GM10266 (cell line): Measurements from ENCODE around the gene NHLH1.
"Not testable (repeated sequence)": the region's sequence is repeated elsewhere in the genome, so short reads cannot be mapped to it uniquely, and the experiment has no call there.

Source experiments
- DNase-seq: peaks from one replicate; pipeline ENCODE4 v3.0.0; 2012; ENCODE audit errors: extremely low spot score
- TF ChIP-seq, protein P1 (sequence below): IDR thresholded peaks from 2 replicates; pipeline ENCODE4 v1.5.1; 2012; ENCODE audit warnings: mild to moderate bottlenecking, low read depth; ENCODE audit not compliant: control insufficient read depth, insufficient read depth; ENCODE audit errors: missing control alignments

NHLH1 gene

DNA sequence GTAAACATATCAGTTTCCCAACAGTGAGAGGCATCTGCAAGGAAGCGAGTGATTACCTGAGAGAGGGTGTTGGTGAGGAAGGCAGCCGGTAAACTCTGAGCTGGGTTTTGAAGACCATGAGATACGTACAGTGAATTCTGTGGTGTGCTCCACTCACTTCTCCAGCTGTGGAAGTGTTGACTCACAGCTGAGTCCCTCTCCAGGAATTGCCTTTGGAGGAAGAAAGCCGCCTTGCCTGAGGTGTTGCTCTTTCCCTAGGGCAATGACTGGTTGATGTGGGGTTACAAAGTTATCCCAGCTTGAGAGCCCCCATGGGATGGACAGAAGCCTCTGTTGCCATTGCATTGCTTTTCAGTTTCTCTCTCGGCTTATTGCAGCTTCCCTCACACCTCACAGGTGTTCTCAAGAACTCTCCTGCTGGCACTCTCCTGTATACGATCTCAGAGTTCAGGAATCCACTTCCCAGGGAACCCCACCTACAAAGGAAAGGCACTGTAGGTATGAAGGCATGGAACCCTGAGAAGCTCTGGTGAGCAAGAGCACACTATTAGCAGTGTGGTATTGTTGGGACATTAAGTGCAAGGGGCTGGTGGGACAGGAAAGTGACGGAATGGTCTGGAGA is 10.8 kb downstream of the NHLH1 start:
- no peak for DNase-seq
- TF ChIP-seq, protein P1, sequence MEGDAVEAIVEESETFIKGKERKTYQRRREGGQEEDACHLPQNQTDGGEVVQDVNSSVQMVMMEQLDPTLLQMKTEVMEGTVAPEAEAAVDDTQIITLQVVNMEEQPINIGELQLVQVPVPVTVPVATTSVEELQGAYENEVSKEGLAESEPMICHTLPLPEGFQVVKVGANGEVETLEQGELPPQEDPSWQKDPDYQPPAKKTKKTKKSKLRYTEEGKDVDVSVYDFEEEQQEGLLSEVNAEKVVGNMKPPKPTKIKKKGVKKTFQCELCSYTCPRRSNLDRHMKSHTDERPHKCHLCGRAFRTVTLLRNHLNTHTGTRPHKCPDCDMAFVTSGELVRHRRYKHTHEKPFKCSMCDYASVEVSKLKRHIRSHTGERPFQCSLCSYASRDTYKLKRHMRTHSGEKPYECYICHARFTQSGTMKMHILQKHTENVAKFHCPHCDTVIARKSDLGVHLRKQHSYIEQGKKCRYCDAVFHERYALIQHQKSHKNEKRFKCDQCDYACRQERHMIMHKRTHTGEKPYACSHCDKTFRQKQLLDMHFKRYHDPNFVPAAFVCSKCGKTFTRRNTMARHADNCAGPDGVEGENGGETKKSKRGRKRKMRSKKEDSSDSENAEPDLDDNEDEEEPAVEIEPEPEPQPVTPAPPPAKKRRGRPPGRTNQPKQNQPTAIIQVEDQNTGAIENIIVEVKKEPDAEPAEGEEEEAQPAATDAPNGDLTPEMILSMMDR = no peak

DNA sequence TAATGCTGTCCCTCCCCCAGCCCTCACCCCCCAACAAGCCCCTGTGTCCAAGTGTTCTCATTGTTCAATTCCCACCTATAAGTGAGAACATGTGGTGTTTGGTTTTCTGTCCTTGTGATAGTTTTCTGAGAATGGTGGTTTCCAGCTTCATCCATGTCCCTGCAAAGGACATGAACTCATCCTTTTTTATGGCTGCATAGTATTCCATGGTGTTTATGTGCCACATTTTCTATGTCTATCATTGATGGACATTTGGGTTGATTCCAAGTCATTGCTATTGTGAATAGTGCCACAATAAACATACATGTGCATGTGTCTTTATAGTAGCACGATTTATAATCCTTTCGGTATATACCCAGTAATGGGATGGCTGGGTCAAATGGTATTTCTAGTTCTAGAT is 17.9 kb downstream of the NHLH1 start:
- DNase-seq = not testable (repeated sequence)

DNA sequence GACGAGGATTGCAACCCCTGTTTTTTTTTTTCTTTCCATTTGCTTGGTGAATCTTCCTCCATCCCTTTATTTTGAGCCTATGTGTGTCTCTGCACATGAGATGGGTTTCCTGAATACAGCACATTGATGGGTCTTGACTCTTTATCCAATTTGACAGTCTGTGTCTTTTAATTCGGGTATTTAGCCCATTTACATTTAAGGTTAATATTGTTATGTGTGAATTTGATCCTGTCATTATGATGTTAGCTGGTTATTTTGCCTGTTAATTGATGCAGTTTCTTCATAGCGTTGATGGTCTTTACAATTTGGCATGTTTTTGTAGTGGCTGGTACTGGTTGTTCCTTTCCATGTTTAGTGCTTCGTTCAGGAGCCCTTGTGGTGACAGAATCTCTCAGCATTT is 21.5 kb downstream of the NHLH1 start:
- DNase-seq = not testable (repeated sequence)

DNA sequence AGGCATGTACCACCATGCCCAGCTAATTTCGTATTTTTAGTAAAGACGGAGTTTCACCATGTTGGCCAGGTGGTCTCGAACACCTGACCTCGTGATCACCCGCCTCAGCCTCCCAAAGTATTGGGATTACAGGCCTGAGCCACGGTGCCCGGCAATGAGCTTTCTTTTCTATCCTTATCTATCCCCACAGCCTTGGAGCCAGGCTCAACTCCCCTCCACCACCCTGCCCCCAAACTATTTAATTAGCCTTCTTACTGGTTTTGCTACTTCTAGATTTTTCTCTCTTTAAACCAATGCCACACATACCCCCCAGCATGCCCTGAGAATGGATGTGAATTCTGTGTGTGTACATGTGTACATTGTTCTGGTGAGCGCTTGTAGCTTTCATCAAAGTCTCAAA is 27.8 kb downstream of the NHLH1 start:
- TF ChIP-seq, protein P1 = no peak
- no peak for DNase-seq

DNA sequence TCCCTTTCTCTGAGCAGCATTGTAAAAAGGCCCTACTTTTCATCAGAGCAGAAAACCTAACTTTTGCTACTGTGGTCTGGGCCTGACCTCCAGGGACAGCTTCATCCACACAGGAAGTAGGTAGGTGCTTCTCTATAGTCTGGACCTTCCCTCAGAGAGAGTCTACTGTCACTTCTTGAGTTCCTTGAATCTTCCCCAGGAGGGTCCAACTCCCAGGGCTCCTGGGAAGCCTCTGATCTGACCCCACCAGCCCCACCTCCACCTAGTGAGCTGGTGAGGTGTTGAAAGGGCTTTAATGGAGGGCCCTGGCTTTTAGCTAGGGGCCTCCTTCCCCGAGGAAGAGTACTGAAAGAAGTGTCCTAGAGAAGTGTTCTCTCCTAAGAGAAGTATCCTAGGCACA is 30.8 kb downstream of the NHLH1 start:
- TF ChIP-seq, protein P1 = no peak
- DNase-seq = no peak

DNA sequence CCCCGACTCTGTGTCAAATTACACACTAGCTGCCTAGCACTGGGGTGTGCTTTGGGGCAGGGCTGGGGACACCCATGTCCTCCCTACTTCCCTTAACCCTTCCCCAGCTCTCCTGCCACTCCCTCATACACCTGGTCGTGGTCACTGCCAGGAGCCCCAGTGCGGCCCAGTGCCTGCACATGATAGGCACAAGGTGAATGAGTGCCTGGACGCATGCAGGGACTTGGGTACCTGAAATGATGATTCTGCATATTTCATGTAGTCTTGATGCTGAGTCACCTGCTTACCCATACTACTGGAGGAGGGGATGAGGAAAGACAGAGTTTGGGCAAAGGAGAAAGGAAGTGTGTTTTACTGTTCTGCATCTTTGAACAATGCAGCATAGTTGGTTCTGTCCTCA is 32.0 kb downstream of the NHLH1 start:
- no peak for DNase-seq
- TF ChIP-seq, protein P1 = no peak

DNA sequence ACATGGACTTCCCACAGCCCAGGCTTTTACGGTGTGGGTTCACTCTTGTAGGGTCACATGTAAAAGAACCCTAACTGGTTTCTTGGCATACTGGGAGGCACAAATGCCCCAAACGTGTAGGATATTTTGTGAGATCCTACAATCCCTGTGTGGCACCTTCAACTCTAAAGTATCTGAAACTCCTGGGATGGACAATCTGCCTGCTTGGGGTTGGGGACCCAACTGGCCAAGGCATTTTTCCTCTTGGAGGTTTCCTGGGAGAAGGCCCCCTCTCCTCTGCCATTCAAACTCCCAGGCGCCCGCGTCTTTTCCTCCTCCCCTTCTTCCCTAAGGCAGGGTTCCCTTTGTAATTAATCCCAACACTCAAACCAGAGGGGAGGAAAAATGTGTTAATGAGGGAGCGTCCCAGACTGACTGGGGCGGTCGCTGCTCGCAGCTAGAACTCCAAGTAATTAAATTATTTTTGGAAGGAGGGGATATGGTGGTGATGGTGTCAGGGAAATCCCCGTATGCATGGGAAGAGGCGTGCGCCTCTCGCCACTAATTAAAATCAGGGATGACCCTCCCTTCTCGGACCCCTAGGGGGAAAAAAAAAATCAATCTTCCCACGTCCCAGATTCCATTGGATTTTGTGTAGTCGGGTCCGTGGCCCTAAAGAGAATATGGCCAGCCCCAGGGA is 32.8 kb downstream of the NHLH1 start:
- DNase-seq = no peak
- TF ChIP-seq, protein P1 = no peak

DNA sequence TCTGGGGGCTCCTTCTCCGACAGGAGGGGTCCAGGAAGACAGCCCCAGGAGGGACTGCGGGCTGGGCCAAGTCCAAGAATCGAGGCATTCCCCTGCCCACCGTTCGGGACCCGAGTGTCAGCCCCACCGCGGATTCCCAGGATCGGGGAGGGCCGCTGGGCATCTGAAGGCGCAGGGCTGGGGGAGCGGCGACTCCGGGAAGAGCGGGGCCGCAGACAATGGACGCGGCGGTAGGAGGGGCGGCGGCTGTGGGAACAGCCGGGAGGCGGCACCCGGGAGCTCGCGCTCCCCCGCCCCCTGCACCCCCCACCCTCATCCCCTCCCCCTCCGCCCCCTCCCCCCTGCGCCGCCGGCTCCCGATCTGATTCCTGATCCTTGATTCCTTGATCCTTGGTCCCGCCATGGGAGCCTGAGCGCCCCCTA is 33.4 kb downstream of the NHLH1 start, which contains the start of gene VANGL2:
VANGL2 (plus strand) TSS at position 342 of the 423 bp plus-strand sequence. CDS start 15,274 bp downstream, outside the sequence.
- peak; percentile 72 for DNase-seq

More for the DNA sequence above, 33.4 kb downstream of the NHLH1 start, which contains the start of gene VANGL2:
- TF ChIP-seq, protein P1 = no peak
